Trophoblast cell (in vitro differentiated cells and primary cell): ENCODE results near the gene PCNT.
A peak's percentile ranks its signal among the peaks of the same experiment; 100 is the strongest.

Source experiments
- DNase-seq, 2 donors: peaks; one replicate each; pipeline ENCODE4 v3.0.0-alpha.2; 2016
- H2AFZ ChIP-seq: 2 replicates; pipeline ENCODE4 v1.6.1; 2013; ENCODE audit warnings: low read length, moderate library complexity, mild to moderate bottlenecking; ENCODE audit not compliant: insufficient read depth, poor library complexity
- H2AK5ac ChIP-seq: 2 replicates; pipeline ENCODE4 v1.6.1; 2013; ENCODE audit warnings: mild to moderate bottlenecking, low read length
- H2BK120ac ChIP-seq: 2 replicates; pipeline ENCODE4 v1.6.1; 2013; ENCODE audit warnings: low read length, mild to moderate bottlenecking, moderate library complexity; ENCODE audit not compliant: insufficient read depth, poor library complexity
- H2BK12ac ChIP-seq: 2 replicates; pipeline ENCODE4 v1.6.1; 2013; ENCODE audit warnings: mild to moderate bottlenecking, low read length, moderate library complexity
- H2BK5ac ChIP-seq: 2 replicates; pipeline ENCODE4 v1.6.1; 2013; ENCODE audit warnings: low read length, low read depth, moderate library complexity, mild to moderate bottlenecking; ENCODE audit not compliant: poor library complexity
- H3K14ac ChIP-seq: 2 replicates; pipeline ENCODE4 v1.6.1; 2013; ENCODE audit warnings: mild to moderate bottlenecking, low read length
- H3K18ac ChIP-seq: 2 replicates; pipeline ENCODE4 v1.6.1; 2013; ENCODE audit warnings: mild to moderate bottlenecking, low read length
- H3K23ac ChIP-seq: 2 replicates; pipeline ENCODE4 v1.6.1; 2013; ENCODE audit warnings: low read length
- H3K27ac ChIP-seq: 2 replicates; pipeline ENCODE4 v1.5.1; 2013; ENCODE audit warnings: low read depth, mild to moderate bottlenecking, inconsistent platforms, low read length, moderate library complexity
- H3K27me3 ChIP-seq: 2 replicates; pipeline ENCODE4 v1.6.1; 2013; ENCODE audit warnings: inconsistent platforms, mild to moderate bottlenecking, low read length, moderate library complexity; ENCODE audit not compliant: insufficient read depth
- H3K36me3 ChIP-seq, 2 experiments: 1 replicate in 1 of 2; 2 replicates in 1 of 2; pipeline ENCODE4 v1.6.1; 2013; ENCODE audit warnings: low read length in 2 of 2, mild to moderate bottlenecking in 2 of 2, moderate library complexity in 1 of 2; ENCODE audit not compliant: insufficient read depth in 2 of 2, control insufficient read depth in 1 of 2
- H3K4ac ChIP-seq: 2 replicates; pipeline ENCODE4 v1.6.1; 2013; ENCODE audit warnings: low read depth, mild to moderate bottlenecking, low read length, moderate library complexity
- H3K4me1 ChIP-seq, 2 experiments: 1 replicate in 1 of 2; 2 replicates in 1 of 2; pipeline ENCODE4 v1.6.1; 2013; ENCODE audit warnings: low read length in 2 of 2, mild to moderate bottlenecking in 2 of 2, moderate library complexity in 1 of 2; ENCODE audit not compliant: insufficient read depth in 2 of 2, control insufficient read depth in 1 of 2
- H3K4me2 ChIP-seq: 2 replicates; pipeline ENCODE4 v1.6.1; 2013; ENCODE audit warnings: inconsistent platforms, mild to moderate bottlenecking, low read length, moderate library complexity
- H3K4me3 ChIP-seq: 2 replicates; pipeline ENCODE4 v1.5.1; 2013; ENCODE audit warnings: mild to moderate bottlenecking, low read depth, low read length, inconsistent platforms
- H3K79me1 ChIP-seq: one replicate; pipeline ENCODE4 v1.6.1; 2013; ENCODE audit warnings: low read length
- H3K79me2 ChIP-seq: 2 replicates; pipeline ENCODE4 v1.6.1; 2013; ENCODE audit warnings: low read length, mild to moderate bottlenecking; ENCODE audit not compliant: control insufficient read depth, insufficient read depth, poor library complexity
- H3K9ac ChIP-seq: 2 replicates; pipeline ENCODE4 v1.6.1; 2013; ENCODE audit warnings: mild to moderate bottlenecking, low read length
- H3K9me3 ChIP-seq: 2 replicates; pipeline ENCODE4 v1.6.1; 2013; ENCODE audit warnings: low read depth, mild to moderate bottlenecking, control low read depth, inconsistent platforms, low read length; ENCODE audit not compliant: insufficient read depth
- H4K12ac ChIP-seq: 2 replicates; pipeline ENCODE4 v1.6.1; 2013; ENCODE audit warnings: low read depth, mild to moderate bottlenecking, low read length, moderate library complexity
- H4K8ac ChIP-seq: 2 replicates; pipeline ENCODE4 v1.6.1; 2013; ENCODE audit warnings: low read depth, mild to moderate bottlenecking, low read length, moderate library complexity
- H4K91ac ChIP-seq: one replicate; pipeline ENCODE4 v1.6.1; 2013; ENCODE audit warnings: low read depth, mild to moderate bottlenecking, low read length, moderate library complexity
- WGBS: extraction: QIAGEN DNeasy Blood & Tissue Kit; methylation state at CpG from one replicate; pipeline ENCODE4 v1.1.7; 2013; ENCODE audit warnings: missing lambda C conversion rate; ENCODE audit not compliant: insufficient read length, insufficient coverage; ENCODE audit errors: extremely low coverage; 5-methylcytosine and 5-hydroxymethylcytosine counted together

PCNT gene

DNA sequence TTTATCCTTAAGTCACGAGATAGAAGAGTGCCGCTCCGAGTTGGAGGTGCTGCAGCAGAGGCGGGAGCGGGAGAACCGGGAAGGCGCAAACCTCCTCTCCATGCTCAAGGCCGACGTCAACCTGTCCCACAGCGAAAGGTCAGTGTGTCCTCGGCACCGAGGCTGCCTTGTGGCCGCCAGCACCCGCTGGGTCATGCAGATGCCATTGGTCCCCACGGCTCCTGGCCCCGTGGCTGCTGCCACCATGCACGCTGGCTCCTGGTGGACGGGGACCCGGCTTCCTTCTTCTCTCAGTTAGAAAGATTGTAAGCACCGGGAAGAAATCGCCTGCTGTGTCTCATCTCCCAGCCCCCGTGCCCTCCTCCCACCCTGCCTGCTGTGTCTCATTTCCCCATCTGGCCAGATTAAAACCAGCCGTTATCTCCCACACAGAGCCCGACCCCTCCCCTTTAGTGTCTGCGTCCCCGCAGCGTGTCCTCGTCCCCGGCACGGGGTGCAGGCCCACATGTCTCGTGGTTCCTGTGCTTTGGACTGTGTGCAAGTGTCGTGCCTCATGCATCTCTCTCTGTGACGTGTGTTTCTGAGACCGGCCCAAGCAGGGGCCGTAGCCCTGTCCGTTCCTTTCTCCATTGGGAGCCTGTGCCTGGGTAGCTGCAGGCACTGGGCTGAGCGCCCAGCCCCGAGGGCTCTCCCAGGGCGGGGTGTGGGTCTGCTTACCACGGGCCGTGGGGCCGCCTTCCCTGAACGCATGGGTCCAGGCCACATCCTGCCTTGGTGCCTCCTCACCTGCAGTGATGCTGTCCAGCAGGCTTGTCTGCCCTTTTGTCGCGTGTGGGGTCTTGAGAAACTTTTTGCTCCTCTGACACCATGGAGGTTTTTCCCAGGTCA is 62.1 kb downstream of the PCNT start:
- no CpG with 5 or more reads among the region's 45 CpGs for WGBS
- Histone ChIP-seq H3K36me3 (peaks cover 55 to 57% of the 10 kb centered on the region in 2 experiments), H3K27ac (no peak overlapping the region), H4K91ac (no peak overlapping the region), H3K4me3 (no peak overlapping the region), H3K23ac (no peak overlapping the region), H2BK120ac (no peak overlapping the region), H2BK12ac (no peak overlapping the region), H3K9ac (no peak overlapping the region), H3K4me2 (no peak overlapping the region), H3K9me3 (peaks cover 13% of the 10 kb centered on the region), H3K27me3 (no peaks in the 10 kb centered on the region), H3K14ac (no peak overlapping the region), H2AK5ac (no peak overlapping the region), H3K4ac (no peak overlapping the region), H3K79me1 (no peaks in the 10 kb centered on the region), H3K79me2 (no peaks in the 10 kb centered on the region), H2BK5ac (no peak overlapping the region), H4K8ac (no peak overlapping the region), H4K12ac (no peak overlapping the region), H3K4me1 (no peaks in the 10 kb centered on the region), H2AFZ (no peak overlapping the region), H3K18ac (no peak overlapping the region)
- no peak for DNase-seq

DNA sequence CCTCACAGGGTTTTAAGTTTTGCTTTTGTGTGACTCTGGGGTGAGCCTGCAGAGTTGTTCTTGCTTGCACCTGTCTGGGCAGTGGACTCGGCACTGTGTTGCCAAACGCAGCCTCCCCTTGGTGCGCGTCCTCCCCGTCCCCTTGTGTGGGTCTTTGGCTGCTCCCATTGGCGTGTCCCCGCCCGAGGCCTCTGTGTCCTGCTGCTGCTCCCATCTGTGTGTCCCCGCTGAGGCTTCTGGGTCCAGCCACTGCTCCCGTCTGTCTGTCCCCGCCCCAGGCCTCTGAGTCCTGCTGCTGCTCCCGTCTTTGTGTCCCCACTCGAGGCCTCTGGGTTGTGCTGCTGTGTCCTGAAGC is 62.8 kb downstream of the PCNT start:
- H2AFZ ChIP-seq = no peak overlapping the region
- H3K14ac ChIP-seq = no peak overlapping the region
- H3K4ac ChIP-seq = no peak overlapping the region
- no peak overlapping the region for H3K9ac ChIP-seq
- no peak overlapping the region for H2AK5ac ChIP-seq
- no peaks in the 10 kb centered on the region for H3K4me1 ChIP-seq
- H3K79me1 ChIP-seq = no peaks in the 10 kb centered on the region
- H4K8ac ChIP-seq = no peak overlapping the region
- H3K27ac ChIP-seq = no peak overlapping the region
- H2BK120ac ChIP-seq = no peak overlapping the region
- H4K91ac ChIP-seq = no peak overlapping the region
- peaks cover 13% of the 10 kb centered on the region for H3K9me3 ChIP-seq
- H3K23ac ChIP-seq = no peak overlapping the region
- no peaks in the 10 kb centered on the region for H3K27me3 ChIP-seq
- H3K18ac ChIP-seq = no peak overlapping the region
- no peak for DNase-seq
- H3K36me3 ChIP-seq = peaks cover 59 to 60% of the 10 kb centered on the region in 2 experiments
- no peak overlapping the region for H4K12ac ChIP-seq
- H3K4me3 ChIP-seq = no peak overlapping the region
- H2BK5ac ChIP-seq = no peak overlapping the region
- no CpG with 5 or more reads among the region's 13 CpGs for WGBS
- H3K79me2 ChIP-seq = no peaks in the 10 kb centered on the region
- no peak overlapping the region for H3K4me2 ChIP-seq
- H2BK12ac ChIP-seq = no peak overlapping the region

- Histone ChIP-seq H3K9ac (no peak overlapping the region), H3K79me1 (no peaks in the 10 kb centered on the region), H3K79me2 (no peaks in the 10 kb centered on the region), H3K4me2 (no peak overlapping the region), H3K27ac (no peak overlapping the region), H3K27me3 (no peaks in the 10 kb centered on the region), H3K4me3 (no peak overlapping the region), H4K8ac (no peak overlapping the region), H2BK5ac (no peak overlapping the region), H3K9me3 (peaks cover 6% of the 10 kb centered on the region), H3K23ac (no peak overlapping the region), H4K91ac (no peak overlapping the region), H2AFZ (no peak overlapping the region), H3K18ac (no peak overlapping the region), H2BK120ac (no peak overlapping the region), H3K36me3 (peaks cover 48 to 53% of the 10 kb centered on the region in 2 experiments), H3K14ac (no peak overlapping the region), H2AK5ac (no peak overlapping the region), H4K12ac (no peak overlapping the region), H3K4ac (no peak overlapping the region), H3K4me1 (no peaks in the 10 kb centered on the region), H2BK12ac (no peak overlapping the region)
- peak in 1 of 2 donors; percentile 13 for DNase-seq
- WGBS = no CpG with 5 or more reads among the region's 33 CpGs
These were observed 64.4 kb downstream of the PCNT start for GRCh38 chr21:46388206-46388880.

DNA sequence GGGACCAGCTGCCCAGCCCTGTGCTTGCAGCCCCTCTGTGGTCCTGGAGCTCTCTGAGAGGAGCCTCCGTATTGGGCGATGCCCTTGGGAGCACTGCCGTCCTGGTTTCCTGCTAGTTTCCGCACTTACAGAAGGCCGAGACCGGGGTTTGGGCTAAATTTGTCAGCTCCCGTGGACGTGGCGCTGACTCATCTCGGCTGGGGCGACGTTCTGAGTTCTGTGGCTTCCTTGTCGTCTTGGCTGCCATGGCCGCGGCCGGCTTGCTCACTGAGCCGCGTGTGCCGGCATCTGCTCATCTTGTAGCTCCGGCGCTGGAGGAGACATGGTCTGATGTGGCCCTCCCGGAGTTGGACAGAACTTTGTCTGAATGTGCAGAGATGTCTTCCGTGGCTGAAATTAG is 64.9 kb downstream of the PCNT start:
- Histone ChIP-seq H3K4me2 (no peak overlapping the region), H3K4me3 (no peak overlapping the region), H3K36me3 (peaks cover 51 to 57% of the 10 kb centered on the region in 2 experiments), H3K79me1 (no peaks in the 10 kb centered on the region), H3K9ac (no peak overlapping the region), H4K91ac (no peak overlapping the region), H3K4me1 (no peaks in the 10 kb centered on the region), H3K4ac (no peak overlapping the region), H3K14ac (no peak overlapping the region), H3K18ac (no peak overlapping the region), H2AK5ac (no peak overlapping the region), H2BK5ac (no peak overlapping the region), H3K27ac (no peak overlapping the region), H2AFZ (no peak overlapping the region), H3K27me3 (no peaks in the 10 kb centered on the region), H4K8ac (no peak overlapping the region), H4K12ac (no peak overlapping the region), H2BK12ac (no peak overlapping the region), H3K9me3 (peaks cover 6% of the 10 kb centered on the region), H3K79me2 (no peaks in the 10 kb centered on the region), H2BK120ac (no peak overlapping the region), H3K23ac (no peak overlapping the region)
- DNase-seq = no peak
- WGBS = no CpG with 5 or more reads among the region's 23 CpGs
